ENCODE results near the gene MEGF11.

The MEGF11 gene

GRCh38 chr15:66212563-66212921, 41.0 kb downstream of the MEGF11 start:
- DNase-seq: no peak

- no peak for DNase-seq
Observed at GRCh38 chr15:66211670-66212562, 41.6 kb downstream of the MEGF11 start.

GRCh38 chr15:66210684-66211083, 42.9 kb downstream of the MEGF11 start:
- no peak for DNase-seq

GRCh38 chr15:66198757-66199156, 54.8 kb downstream of the MEGF11 start:
- DNase-seq: no peak

GRCh38 chr15:66196602-66197001, 56.9 kb downstream of the MEGF11 start:
- DNase-seq: no peak

- no peak for DNase-seq
Observed at GRCh38 chr15:66195621-66196230, 57.8 kb downstream of the MEGF11 start.

- DNase-seq: no peak
Observed at GRCh38 chr15:66193066-66193465, 60.5 kb downstream of the MEGF11 start.

GRCh38 chr15:66190746-66191145, 62.8 kb downstream of the MEGF11 start:
- DNase-seq: no peak

- no peak for DNase-seq
Observed at GRCh38 chr15:66189291-66189690, 64.3 kb downstream of the MEGF11 start.

- DNase-seq: no peak
Observed at GRCh38 chr15:66188464-66188863, 65.1 kb downstream of the MEGF11 start.

- DNase-seq: no peak
Observed at GRCh38 chr15:66187271-66187670, 66.3 kb downstream of the MEGF11 start.

GRCh38 chr15:66186049-66186825, 67.3 kb downstream of the MEGF11 start:
- DNase-seq: no peak

- DNase-seq: no peak
Observed at GRCh38 chr15:66184936-66185790, 68.4 kb downstream of the MEGF11 start.

- DNase-seq: no peak
Observed at GRCh38 chr15:66184492-66184891, 69.1 kb downstream of the MEGF11 start.

GRCh38 chr15:66180531-66181097, 72.9 kb downstream of the MEGF11 start:
- DNase-seq: no peak

GRCh38 chr15:66178531-66178910, 75.0 kb downstream of the MEGF11 start:
- DNase-seq: no peak

GRCh38 chr15:66172324-66172980, 81.1 kb downstream of the MEGF11 start:
- DNase-seq: no peak

GRCh38 chr15:66171841-66172240, 81.7 kb downstream of the MEGF11 start:
- DNase-seq: no peak

- DNase-seq: no peak
Observed at GRCh38 chr15:66170716-66171115, 82.8 kb downstream of the MEGF11 start.

- DNase-seq: no peak
Observed at GRCh38 chr15:66170042-66170441, 83.5 kb downstream of the MEGF11 start.

GRCh38 chr15:66169625-66170024, 83.9 kb downstream of the MEGF11 start:
- DNase-seq: no peak

- DNase-seq: no peak
Observed at GRCh38 chr15:66169023-66169422, 84.5 kb downstream of the MEGF11 start.

Measured in 8988T (cell line).